M059J (cell line): Measurements from ENCODE around the gene EHBP1. TPM values are rescaled to one million over a fixed set of nuclear protein-coding genes. Genes with fewer than 3 reads are reported as not detected.

Experiments used
- DNase-seq: peaks from one replicate; pipeline ENCODE4 v3.0.0-alpha.2; 2012; ENCODE audit warnings: low read depth
- total RNA-seq: library from RNA; depleted of rRNA; stranded (reverse); fragments of >200 nt; shearing (Covaris generic); gene quantifications from 2 replicates; pipeline ENCODE4 v1.2.3, GENCODE V29; 2014

Gene EHBP1
- total RNA-seq, 1 experiment from 2014 or later: 50.2 TPM

DNA sequence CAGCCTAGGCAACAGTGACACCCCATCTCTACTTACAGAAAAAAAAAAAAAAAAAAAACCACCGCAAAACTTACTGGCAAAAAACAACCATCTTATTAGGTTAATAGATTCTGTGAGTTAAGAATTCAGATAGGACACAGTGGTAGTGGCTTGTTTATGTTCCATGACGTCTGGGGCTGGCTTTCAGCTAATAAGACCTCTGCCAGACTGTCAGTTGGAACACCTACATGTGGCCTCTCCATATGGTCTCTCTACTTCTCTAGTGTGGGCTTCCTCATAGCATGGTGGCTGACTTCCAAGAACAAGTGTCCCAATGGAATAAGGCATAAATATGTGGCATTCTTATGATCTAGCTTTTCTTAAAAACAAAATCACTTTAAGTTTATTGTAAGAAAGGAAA, 251.1 kb downstream of the EHBP1 start:
- DNase-seq: no peak

DNA sequence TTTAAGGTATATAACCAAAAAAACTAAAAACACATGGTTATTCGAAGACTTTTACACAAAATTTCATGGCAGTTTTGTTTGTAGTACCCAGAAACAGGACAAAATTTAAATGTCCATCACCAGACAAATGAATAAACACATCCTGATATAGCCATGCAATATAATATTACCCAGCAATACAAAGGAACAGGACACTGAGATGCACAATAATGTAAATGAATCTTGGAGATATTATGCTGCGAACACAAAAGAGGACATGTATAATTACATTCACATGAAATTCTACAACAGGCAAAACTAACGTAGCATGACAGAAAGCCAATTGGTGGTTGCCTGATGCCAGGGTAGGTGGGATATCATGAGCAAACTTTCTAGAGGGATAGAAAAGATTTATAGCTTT, 252.7 kb downstream of the EHBP1 start:
- no peak for DNase-seq

DNA sequence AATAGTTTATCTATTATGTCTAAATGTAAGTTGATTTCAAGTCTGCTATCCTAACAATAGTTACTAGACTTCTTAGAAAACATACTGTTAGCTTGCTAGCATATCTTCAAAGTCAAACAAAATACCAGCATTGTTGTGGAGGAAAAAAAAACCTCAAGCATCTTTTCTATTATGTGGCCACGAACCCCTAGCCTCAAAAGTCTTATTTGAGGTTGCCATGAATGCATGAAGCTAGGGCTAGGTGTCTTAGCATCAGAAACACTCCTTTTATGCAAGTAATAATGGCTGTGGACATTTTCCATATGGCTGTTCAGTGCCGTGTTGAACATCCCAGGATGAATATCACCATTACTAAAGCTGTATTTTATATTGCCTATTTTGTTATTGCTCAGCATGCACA, 258.5 kb downstream of the EHBP1 start:
- no peak for DNase-seq

GRCh38 chr2:62964671-62965070, 259.2 kb downstream of the EHBP1 start:
- DNase-seq: no peak

GRCh38 chr2:62966991-62967390, 261.5 kb downstream of the EHBP1 start:
- DNase-seq: no peak

DNA sequence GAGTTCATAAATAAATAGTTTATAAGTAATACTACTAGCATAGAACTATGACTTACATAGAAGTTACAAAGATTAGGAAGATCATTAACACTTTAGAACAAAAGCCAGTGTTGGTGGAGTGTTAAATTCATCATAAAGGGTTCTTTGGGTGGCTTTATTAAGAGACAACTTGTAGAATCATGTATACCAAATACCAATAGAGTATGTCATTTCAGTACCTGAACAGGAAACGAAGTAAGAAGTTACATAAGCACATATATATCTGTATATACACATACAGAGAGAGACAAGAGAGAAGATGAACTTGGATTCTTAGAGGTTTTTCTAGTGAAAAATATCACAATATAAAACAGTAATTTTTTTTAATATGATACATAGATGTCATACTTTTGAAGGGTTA, 262.7 kb downstream of the EHBP1 start:
- DNase-seq: no peak

GRCh38 chr2:62968668-62969067, 263.2 kb downstream of the EHBP1 start:
- DNase-seq: no peak

- DNase-seq: no peak
These were observed 266.4 kb downstream of the EHBP1 start for GRCh38 chr2:62971936-62972335.

DNA sequence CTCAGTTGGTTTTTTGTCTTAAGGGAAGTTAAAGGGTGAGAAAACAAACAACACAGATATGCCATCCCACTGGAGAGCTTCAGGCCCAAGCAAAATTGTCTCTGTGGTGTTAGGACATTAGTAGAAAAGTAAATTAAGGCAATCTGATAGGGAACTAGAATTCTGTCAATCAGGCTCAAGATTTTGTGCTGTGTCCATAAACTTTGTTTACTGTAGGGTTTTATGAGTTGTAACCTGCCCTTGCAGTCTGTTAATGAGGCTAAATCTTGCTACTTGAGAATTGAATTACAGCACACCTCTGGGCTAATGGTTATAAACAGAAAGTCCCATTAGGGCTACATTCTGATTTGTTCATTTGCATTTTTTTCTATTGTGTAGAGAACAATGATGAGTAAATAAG, 267.1 kb downstream of the EHBP1 start:
- no peak for DNase-seq

DNA sequence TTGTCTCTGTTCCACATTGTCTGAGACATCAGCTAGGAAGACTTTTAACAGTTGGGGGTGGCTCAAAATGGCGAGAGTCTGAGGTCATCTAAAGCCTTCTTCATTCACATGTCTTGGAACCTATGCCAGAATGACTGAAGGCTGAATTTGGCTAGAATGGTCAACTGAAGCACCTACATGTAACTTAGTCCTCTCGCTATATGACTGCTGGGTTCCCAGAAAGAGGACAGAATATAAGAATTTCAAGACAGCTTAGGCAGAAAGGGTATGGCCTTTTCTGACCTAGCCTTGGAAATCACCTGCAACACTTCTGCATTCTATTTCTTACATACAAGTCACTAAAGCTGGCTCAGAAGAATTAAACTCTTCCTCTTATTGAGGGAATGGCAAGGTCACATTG, 269.5 kb downstream of the EHBP1 start:
- DNase-seq: no peak

DNA sequence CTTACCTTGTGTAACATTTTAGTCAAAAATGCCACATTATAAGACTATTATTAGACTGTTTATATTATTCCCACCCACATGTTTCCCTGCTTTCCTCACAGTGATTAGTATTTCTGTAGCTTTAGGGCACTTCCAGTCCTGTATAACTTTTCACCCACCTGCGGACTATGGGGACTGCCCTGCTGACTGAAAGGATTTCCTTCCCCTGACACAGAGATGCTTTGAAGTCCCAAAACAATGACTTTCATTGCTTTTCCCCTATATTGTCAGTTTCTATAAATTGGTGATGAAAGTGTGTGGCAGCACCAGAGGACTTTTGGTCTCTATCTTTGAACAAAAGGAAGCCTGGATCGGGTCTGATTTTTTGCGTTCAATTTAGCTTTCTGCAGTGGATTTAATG, 286.1 kb downstream of the EHBP1 start:
- no peak for DNase-seq

DNA sequence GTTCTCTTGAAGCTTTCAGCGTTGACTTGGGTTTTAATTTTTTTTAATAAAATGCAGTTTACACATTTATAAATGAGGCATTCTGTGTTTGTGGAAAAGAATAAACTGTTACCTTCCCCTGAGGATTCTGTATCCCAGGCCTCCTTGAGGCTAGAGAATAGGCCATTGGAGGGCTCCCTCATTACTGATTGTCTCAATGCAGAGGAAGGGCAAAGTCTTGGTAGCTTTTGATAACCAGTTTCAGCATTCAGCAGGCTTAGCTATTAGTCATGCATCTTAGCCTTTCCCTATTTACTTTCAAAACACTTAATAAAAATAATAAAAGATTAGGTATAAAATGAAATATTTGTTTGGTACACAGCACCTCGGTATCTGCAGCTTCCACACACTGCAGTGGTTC, 287.0 kb downstream of the EHBP1 start:
- no peak for DNase-seq

GRCh38 chr2:62994206-62994605, 288.7 kb downstream of the EHBP1 start:
- no peak for DNase-seq

DNA sequence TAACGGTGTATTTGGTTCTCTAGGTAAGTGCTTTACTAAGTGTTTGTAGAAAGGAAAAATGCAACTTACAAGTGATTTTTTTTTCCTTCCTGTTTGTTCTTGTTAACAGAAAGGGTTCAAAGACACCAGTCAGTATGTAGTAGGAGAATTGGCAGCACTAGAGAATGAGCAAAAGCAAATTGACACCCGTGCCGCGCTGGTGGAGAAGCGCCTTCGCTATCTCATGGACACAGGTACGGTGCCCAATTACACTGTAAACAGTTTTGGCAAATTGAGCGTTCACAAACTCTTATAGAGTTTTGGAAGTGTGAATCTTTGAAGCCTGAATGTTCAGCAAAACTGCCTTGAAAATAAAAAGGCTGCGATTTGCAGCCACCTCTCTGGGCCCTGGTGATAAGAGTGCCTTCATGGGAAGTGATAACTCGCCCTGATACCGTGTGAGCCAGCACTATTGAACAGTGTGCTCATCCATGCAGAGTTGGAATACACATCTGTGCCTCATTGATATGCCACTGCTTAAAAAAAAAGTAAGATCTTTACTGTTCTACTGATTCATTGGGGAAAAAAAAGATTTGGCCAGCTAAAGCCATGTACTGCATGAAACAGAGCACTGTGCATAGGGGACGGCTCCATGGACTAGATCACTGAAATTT, 291.1 kb downstream of the EHBP1 start:
- no peak for DNase-seq

- DNase-seq: peak; percentile 49
These were observed 293.4 kb downstream of the EHBP1 start for GRCh38 chr2:62998949-62999348.

- DNase-seq: peak; percentile 83
These were observed 294.4 kb downstream of the EHBP1 start for GRCh38 chr2:62999905-63000304.

DNA sequence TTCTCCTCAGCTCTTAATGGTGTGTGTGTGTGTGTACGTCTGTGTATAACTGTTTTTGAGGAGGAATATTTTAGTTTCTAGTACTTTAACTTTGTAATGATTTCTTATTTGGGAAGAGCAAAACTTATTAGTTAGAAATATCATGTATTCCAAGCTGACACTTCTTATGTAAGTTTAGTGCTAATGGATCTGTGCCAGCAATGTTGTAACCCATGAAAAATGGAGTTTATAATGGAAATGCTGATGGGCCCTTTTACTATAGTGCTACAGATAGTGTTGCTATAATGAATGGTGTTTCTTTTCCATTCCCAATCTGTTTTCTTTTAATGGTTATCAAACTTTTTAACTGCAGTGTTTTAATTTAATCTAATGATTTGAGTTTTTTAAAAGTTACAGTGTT, 295.3 kb downstream of the EHBP1 start:
- no peak for DNase-seq

DNA sequence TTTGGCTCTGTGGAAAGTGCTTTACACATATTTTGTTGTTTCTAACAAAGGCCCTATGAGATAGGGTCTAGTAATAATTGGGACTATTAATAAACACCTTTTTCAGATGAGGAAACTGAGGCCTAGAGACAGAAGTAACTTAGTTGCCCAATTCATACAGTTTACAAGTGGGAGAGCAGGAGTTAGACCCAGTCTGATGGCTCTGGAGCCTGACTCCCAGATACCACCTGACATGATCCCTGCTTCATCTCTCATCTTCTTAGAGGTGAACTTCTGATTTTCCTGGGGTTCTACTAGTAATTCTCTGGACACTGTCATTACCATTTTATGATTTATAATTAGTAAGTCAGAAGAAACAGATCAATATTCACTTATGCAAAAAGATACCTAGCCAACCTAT, 296.1 kb downstream of the EHBP1 start:
- no peak for DNase-seq

- DNase-seq: no peak
These were observed 297.8 kb downstream of the EHBP1 start for GRCh38 chr2:63003351-63003750.

GRCh38 chr2:63007813-63008458, 302.4 kb downstream of the EHBP1 start:
- DNase-seq: no peak

DNA sequence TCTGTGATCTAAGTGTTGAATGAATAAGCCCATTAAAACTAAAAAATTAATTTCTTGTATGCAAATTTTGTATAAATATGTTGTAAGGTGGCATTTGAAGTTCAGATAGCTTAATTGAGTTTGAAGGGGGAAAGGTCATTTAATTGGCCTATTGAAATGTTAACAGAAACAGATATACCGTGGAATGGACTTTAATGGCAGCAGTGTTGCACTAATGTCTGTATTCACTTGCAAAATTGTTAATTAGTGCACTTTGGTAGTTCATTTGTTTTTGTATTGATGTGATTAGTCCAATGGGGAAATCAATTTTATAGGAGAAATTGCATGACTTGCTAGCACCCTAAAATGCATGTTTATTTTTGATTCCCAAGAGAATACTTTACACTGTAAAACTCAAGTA, 303.3 kb downstream of the EHBP1 start:
- no peak for DNase-seq

- DNase-seq: no peak
These were observed 304.0 kb downstream of the EHBP1 start for GRCh38 chr2:63009490-63009889.

DNA sequence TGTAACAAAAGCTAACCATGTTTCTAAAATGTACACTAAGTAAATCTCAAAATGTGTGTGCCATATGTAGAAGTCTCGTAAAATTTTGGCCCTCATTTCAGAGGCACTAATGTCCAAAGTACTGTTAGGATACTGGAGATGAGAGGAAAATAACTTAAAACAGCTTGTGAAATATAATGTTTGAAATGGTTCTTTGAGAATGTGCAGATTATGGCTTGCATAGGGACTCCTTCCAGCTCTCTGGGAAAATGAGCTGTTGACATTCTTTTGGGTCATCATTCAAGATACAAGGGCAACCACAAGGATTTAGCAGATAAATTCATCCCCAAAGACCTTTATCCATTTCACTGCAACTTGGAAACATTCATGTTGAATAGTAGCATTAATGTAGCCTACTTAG, 307.0 kb downstream of the EHBP1 start:
- no peak for DNase-seq

DNA sequence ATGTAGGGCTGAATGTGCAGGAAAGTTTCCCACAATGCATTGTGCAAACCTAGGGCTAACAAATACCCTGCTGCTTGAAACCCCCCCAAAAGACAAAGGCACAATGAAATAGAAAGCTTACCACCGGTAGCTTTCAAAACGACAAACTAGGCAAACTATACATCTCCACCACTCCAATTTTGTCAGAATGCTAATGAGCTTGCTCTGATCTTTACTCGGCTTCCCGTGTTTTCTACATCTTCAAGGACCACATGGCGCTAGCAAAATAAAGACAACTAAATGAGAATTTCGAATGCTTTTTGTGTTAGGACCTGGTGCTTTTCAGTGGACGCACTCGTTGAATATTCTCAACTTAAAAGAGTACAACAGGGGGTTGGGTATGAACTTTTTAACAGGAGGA, 307.9 kb downstream of the EHBP1 start:
- no peak for DNase-seq
